Fibroblast of pulmonary artery (primary cell): ENCODE measurements around the gene RPH3AL.

Source experiments
- DNase-seq: peaks from one replicate; pipeline ENCODE4 v3.0.0-alpha.2; 2010; ENCODE audit warnings: low read depth
- H3K4me3 ChIP-seq: replicated peaks from 2 replicates; pipeline ENCODE4 v1.5.1; 2011; ENCODE audit warnings: low read depth, mild to moderate bottlenecking, control low read depth, low read length, moderate library complexity
- CTCF ChIP-seq: IDR thresholded peaks from 2 replicates; pipeline ENCODE4 v1.5.1; 2011; ENCODE audit warnings: mild to moderate bottlenecking, control low read depth, low read length, inconsistent platforms; ENCODE audit errors: missing control alignments

RPH3AL gene

GRCh38 chr17:364766-365165, 12.2 kb upstream of the RPH3AL start:
- TF ChIP-seq CTCF: no peak
- DNase-seq: no peak
- H3K4me3 ChIP-seq: no peak overlapping the region

GRCh38 chr17:364308-364707, 11.7 kb upstream of the RPH3AL start:
- TF ChIP-seq CTCF: no peak
- H3K4me3 ChIP-seq: no peak overlapping the region
- DNase-seq: no peak

GRCh38 chr17:362721-363120, 10.1 kb upstream of the RPH3AL start:
- no peak for TF ChIP-seq CTCF
- DNase-seq: no peak
- H3K4me3 ChIP-seq: no peak overlapping the region

GRCh38 chr17:360092-360750, 7.6 kb upstream of the RPH3AL start:
- no peak for TF ChIP-seq CTCF
- DNase-seq: no peak
- no peak overlapping the region for H3K4me3 ChIP-seq

- TF ChIP-seq CTCF: no peak
- no peak overlapping the region for H3K4me3 ChIP-seq
- DNase-seq: no peak
Measured at GRCh38 chr17:358491-359151, 6.0 kb upstream of the RPH3AL start.

- no peak overlapping the region for H3K4me3 ChIP-seq
- no peak for TF ChIP-seq CTCF
- DNase-seq: no peak
Measured at GRCh38 chr17:357644-358043, 5.0 kb upstream of the RPH3AL start.
